ENCODE results near the gene INHBA. TPM values are rescaled to one million over a fixed set of nuclear protein-coding genes. Genes with fewer than 3 reads are reported as not detected.

The INHBA gene
- total RNA-seq, 2 donors from 2014 or later: 0.52 TPM; not detected in 1

DNA sequence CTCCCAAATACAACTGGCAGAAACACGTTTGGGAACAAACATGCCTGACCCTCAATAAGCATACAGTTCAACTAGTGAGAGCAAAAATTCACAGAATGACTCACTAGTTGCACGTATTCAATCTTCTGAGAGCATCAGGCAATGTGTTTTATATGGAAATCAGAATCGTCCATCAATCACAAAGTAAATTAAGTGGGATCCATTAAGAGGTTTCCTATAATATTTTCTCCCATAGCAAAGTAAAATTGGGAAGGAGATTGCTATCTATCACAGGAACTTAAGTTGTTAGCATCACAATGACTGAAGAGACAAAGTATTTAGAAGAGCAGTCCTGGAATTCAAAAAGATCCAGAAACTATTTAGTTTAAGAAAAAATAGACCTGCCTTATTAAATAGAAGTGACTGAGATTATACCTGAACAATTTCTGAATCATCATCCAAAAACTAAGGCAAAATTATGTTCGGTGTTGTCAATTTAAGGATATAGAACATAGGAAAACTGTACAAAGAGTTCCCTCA, 28.3 kb downstream of the INHBA start:
- Histone ChIP-seq H3K4me3 (no peak overlapping the region), H3K27me3 (no peaks in the 10 kb centered on the region), H3K27ac (no peak overlapping the region), H3K36me3 (replicated peaks in 1 of 2; ENCODE audit: insufficient read depth in 1 of 2, low read depth in 2 of 2) (no peaks in the 10 kb centered on the region), H3K9me3 (no peaks in the 10 kb centered on the region), H3K4me1 (no peaks in the 10 kb centered on the region)
- DNase-seq (no peak), ATAC-seq (no peak)
- TF ChIP-seq, protein P1, sequence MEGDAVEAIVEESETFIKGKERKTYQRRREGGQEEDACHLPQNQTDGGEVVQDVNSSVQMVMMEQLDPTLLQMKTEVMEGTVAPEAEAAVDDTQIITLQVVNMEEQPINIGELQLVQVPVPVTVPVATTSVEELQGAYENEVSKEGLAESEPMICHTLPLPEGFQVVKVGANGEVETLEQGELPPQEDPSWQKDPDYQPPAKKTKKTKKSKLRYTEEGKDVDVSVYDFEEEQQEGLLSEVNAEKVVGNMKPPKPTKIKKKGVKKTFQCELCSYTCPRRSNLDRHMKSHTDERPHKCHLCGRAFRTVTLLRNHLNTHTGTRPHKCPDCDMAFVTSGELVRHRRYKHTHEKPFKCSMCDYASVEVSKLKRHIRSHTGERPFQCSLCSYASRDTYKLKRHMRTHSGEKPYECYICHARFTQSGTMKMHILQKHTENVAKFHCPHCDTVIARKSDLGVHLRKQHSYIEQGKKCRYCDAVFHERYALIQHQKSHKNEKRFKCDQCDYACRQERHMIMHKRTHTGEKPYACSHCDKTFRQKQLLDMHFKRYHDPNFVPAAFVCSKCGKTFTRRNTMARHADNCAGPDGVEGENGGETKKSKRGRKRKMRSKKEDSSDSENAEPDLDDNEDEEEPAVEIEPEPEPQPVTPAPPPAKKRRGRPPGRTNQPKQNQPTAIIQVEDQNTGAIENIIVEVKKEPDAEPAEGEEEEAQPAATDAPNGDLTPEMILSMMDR (IDR thresholded peaks at IDR 0.05): no peak
- WGBS, 2 donors: 37 to 48% methylated on average over 4 of the region's 4 CpGs
- intact Hi-C loops (cut with DNase I): no loop called here

DNA sequence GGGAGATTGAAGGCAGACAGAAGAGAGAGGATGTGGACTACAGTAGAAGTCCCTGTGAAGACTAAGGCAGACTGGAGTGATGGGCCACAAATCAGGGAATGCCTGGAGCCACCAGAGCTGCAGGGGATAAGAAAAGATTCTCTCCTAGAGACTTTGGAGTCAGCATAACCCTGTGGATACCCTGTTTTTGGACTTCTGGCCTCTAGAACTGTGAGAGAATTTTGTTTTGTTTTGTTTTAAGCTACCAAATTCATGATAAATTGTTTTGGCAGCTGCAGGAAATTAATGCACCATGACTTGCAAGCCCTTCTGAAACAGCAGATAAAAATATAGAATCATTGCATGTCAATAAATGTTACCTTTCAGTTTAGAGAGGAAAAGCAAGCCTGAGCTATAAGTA, 41.3 kb downstream of the INHBA start:
- Histone ChIP-seq H3K9me3 (no peaks in the 10 kb centered on the region), H3K4me3 (no peak overlapping the region), H3K27ac (no peak overlapping the region), H3K36me3 (replicated peaks in 1 of 2; ENCODE audit: insufficient read depth in 1 of 2, low read depth in 2 of 2) (no peaks in the 10 kb centered on the region), H3K4me1 (no peaks in the 10 kb centered on the region), H3K27me3 (no peaks in the 10 kb centered on the region)
- ATAC-seq: no peak
- intact Hi-C loops (cut with DNase I): no loop called here
- TF ChIP-seq, protein P1 (IDR thresholded peaks at IDR 0.05): no peak
- no peak for TF ChIP-seq POLR2A (IDR thresholded peaks at IDR 0.05)
- DNase-seq: no peak

DNA sequence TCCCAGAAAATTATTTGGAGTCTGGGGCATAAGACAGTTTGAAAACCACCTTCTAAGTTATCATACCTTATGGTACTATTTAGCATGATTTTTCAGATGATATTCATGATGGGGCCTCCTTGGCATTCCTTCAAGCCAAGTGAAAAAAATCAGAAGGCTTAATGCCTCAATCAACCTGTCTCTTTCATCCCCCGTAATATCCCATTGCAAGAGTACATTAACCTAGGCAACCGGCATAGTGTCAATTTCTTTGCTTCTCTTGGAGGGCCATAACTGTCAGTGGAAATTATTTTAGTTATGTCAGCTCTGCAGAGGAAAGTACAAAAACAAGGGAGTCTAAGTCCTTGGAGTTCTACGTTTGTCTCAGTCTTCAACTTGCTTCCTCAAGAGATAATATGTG, 43.4 kb downstream of the INHBA start:
- intact Hi-C loops (cut with DNase I): no loop called here
- WGBS, 2 donors: 72 to 75% methylated on average over 3 of the region's 3 CpGs
- Histone ChIP-seq H3K4me3 (no peak overlapping the region), H3K4me1 (no peaks in the 10 kb centered on the region), H3K36me3 (replicated peaks in 1 of 2; ENCODE audit: insufficient read depth in 1 of 2, low read depth in 2 of 2) (no peaks in the 10 kb centered on the region), H3K9me3 (no peaks in the 10 kb centered on the region), H3K27ac (no peak overlapping the region), H3K27me3 (no peaks in the 10 kb centered on the region)
- ATAC-seq (no peak), DNase-seq (no peak)
- TF ChIP-seq, protein P1 (IDR thresholded peaks at IDR 0.05): no peak
- TF ChIP-seq POLR2A (IDR thresholded peaks at IDR 0.05): no peak

DNA sequence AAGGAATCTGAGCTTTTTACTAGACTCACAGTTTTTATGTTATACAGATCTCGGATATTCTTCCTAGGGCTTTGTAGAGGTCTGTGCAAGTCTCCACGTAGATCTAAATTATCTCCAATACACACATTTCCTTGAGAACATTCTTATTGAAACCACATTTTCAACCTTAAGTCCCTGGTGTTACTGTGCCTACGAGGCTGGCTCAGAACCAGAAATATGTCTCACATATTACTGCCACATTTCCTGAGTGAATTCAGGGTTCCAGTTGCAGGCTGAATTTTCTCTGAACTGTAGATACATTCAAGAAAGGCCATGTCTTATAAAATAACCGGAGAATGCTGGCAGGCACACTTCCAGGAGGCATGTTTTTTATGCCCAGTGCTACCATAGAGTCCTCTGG, 46.5 kb downstream of the INHBA start:
- DNase-seq (no peak), ATAC-seq (no peak)
- H3K4me3 ChIP-seq: no peak overlapping the region
- H3K36me3 ChIP-seq (replicated peaks in 1 of 2; ENCODE audit: insufficient read depth in 1 of 2, low read depth in 2 of 2): no peaks in the 10 kb centered on the region
- no peaks in the 10 kb centered on the region for H3K4me1 ChIP-seq
- H3K9me3 ChIP-seq: no peaks in the 10 kb centered on the region
- H3K27me3 ChIP-seq: no peaks in the 10 kb centered on the region
- TF ChIP-seq POLR2A (IDR thresholded peaks at IDR 0.05): no peak
- TF ChIP-seq, protein P1 (IDR thresholded peaks at IDR 0.05): no peak
- no peak overlapping the region for H3K27ac ChIP-seq
- 27 to 38% methylated on average over 4 of the region's 4 CpGs for WGBS, 2 donors
- intact Hi-C loops (cut with DNase I): no loop called here

DNA sequence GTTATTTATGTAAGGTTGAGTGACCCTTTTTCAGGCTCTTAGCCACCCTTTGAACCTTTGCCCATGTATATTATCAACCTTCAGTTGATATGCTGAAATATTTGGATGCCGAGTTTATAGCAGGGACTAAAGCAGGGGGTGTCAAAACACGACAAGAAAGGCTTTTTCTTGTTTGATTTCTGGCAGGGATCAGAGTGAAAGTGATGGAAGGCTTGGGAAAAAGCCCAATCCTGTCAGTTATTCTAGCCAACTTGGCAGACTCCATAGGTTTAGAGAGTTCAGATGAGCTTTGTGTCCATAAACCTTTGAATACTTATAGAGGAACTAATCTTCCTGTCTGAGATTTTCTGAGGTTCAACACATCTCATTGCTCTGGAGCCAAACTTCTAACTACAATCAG, 47.5 kb downstream of the INHBA start:
- ATAC-seq: no peak
- DNase-seq: no peak
- H3K36me3 ChIP-seq (replicated peaks in 1 of 2; ENCODE audit: insufficient read depth in 1 of 2, low read depth in 2 of 2): no peaks in the 10 kb centered on the region
- H3K27me3 ChIP-seq: no peaks in the 10 kb centered on the region
- intact Hi-C loops (cut with DNase I): no loop called here
- TF ChIP-seq, protein P1 (IDR thresholded peaks at IDR 0.05): no peak
- TF ChIP-seq POLR2A (IDR thresholded peaks at IDR 0.05): no peak
- no peak overlapping the region for H3K27ac ChIP-seq
- H3K9me3 ChIP-seq: no peaks in the 10 kb centered on the region
- H3K4me1 ChIP-seq: no peaks in the 10 kb centered on the region
- no peak overlapping the region for H3K4me3 ChIP-seq
- 39% methylated on average over 2 of the region's 2 CpGs for WGBS, 2 donors
